NT2/D1 (cell line): ENCODE results near the gene CLDN10.

ENCODE experiments used
- SUZ12 ChIP-seq: IDR thresholded peaks from 2 replicates; pipeline ENCODE4 v1.6.1; 2011; ENCODE audit not compliant: insufficient read length, insufficient read depth; ENCODE audit errors: extremely low read depth
- YY1 ChIP-seq: IDR thresholded peaks from 2 replicates; pipeline ENCODE4 v1.6.1; 2011; ENCODE audit not compliant: insufficient read length, insufficient read depth
- ZNF274 ChIP-seq: IDR thresholded peaks from 2 replicates; pipeline ENCODE4 v1.6.1; 2011; ENCODE audit warnings: mild to moderate bottlenecking, low read depth, low read length

- TF ChIP-seq YY1 (no peak), ZNF274 (no peak), SUZ12 (no peak)
These were observed 49.4 kb downstream of the CLDN10 start for GRCh38 chr13:95601906-95602305.
